Activated T-cell treated with anti-CD3 and anti-CD28 coated beads for 24 hours (primary cell): ENCODE results near the gene ZNF606.

Experiments used
- DNase-seq: peaks from one replicate; pipeline ENCODE4 v3.0.0-alpha.2; 2020; ENCODE audit warnings: low read depth

ZNF606 gene

GRCh38 chr19:58002384-58003173 lies at the start of gene ZNF606:
TSS of gene ZNF606 (minus strand) at chr19:58002820. CDS start at chr19:58001319, 1,501 bp downstream.
- peak; percentile 81 for DNase-seq

- no peak for DNase-seq
Observed at GRCh38 chr19:58052256-58052655, 49.6 kb upstream of the ZNF606 start.

- no peak for DNase-seq
Observed at GRCh38 chr19:58047672-58048071, 45.1 kb upstream of the ZNF606 start.

GRCh38 chr19:58046856-58047255 lies 44.2 kb upstream of the ZNF606 start:
- no peak for DNase-seq

GRCh38 chr19:58045411-58046050 lies 42.9 kb upstream of the ZNF606 start:
- DNase-seq = no peak

GRCh38 chr19:58044886-58045285 lies 42.3 kb upstream of the ZNF606 start:
- DNase-seq = no peak

- DNase-seq = no peak
Observed at GRCh38 chr19:58044391-58044790, 41.8 kb upstream of the ZNF606 start.

- DNase-seq = no peak
Observed at GRCh38 chr19:58042495-58043340, 40.1 kb upstream of the ZNF606 start.

- DNase-seq = no peak
Observed at GRCh38 chr19:58040751-58041525, 38.3 kb upstream of the ZNF606 start.

- DNase-seq = no peak
Observed at GRCh38 chr19:58038688-58039204, 36.1 kb upstream of the ZNF606 start.

- DNase-seq = no peak
Observed at GRCh38 chr19:58037927-58038687, 35.5 kb upstream of the ZNF606 start.

GRCh38 chr19:58035863-58036262 lies 33.2 kb upstream of the ZNF606 start:
- no peak for DNase-seq

GRCh38 chr19:58034477-58034793 lies 31.8 kb upstream of the ZNF606 start:
- DNase-seq = no peak

- peak; percentile 11 for DNase-seq
Observed at GRCh38 chr19:58033741-58034476, 31.3 kb upstream of the ZNF606 start, which contains the start of gene ZSCAN1. TSS of gene ZSCAN1 (plus strand) at chr19:58034025. CDS start at chr19:58037837, 3,812 bp downstream.

- no peak for DNase-seq
Observed at GRCh38 chr19:58024661-58025060, 22.0 kb upstream of the ZNF606 start.

GRCh38 chr19:58022283-58022660 lies 19.7 kb upstream of the ZNF606 start:
- DNase-seq = no peak

GRCh38 chr19:58021541-58022282 lies 19.1 kb upstream of the ZNF606 start:
- peak; percentile 19 for DNase-seq

GRCh38 chr19:58020129-58020528 lies 17.5 kb upstream of the ZNF606 start:
- no peak for DNase-seq

GRCh38 chr19:58014141-58014540 lies 11.5 kb upstream of the ZNF606 start:
- DNase-seq = no peak
